Stimulated activated CD4-positive, alpha-beta T cell treated with anti-CD3 and anti-CD28 coated beads, TNF-alpha, amount 100 ng/mL, for 1 hour (primary cell): Measurements from ENCODE around the gene ZNF362.

Source experiments
- DNase-seq, 3 donors: peaks; one replicate each; pipeline ENCODE4 v3.0.0-alpha.2; 2020; ENCODE audit warnings: low read depth in 3 of 3, low spot score in 1 of 3

ZNF362 gene

DNA sequence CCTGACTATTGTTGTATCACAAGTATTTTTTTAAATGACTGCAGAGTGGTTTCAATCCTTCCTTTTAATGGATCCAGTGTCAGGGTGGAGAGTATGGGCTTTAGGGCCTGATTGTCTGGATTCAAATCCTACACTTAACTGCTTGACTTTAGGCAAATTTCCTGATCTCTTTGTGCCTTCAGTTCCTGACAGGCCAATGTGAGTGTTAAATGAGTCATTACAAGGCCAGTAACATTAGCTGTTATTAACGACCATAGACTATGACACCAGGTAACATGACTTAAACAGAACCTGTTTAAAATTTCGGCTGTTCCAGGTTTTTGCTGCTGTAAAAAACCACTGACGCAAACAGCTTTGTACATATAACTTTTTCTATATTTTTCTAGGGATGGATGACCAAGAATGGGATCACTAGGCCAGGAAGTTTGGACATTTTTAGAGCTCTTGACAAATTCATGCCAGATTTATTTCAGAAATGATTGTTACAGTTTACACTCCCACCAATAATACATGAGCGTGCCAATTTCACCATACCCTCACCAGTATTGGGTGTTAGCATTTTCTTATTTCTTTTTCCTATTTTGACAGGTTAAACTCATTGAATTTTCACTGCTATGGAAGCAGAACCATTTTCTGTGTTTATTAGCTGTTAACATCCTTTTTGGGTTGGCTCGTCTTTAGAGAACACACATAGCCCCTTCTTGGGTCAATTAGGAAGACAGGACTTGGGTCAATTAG lies 11.3 kb downstream of the ZNF362 start:
- no peak for DNase-seq

DNA sequence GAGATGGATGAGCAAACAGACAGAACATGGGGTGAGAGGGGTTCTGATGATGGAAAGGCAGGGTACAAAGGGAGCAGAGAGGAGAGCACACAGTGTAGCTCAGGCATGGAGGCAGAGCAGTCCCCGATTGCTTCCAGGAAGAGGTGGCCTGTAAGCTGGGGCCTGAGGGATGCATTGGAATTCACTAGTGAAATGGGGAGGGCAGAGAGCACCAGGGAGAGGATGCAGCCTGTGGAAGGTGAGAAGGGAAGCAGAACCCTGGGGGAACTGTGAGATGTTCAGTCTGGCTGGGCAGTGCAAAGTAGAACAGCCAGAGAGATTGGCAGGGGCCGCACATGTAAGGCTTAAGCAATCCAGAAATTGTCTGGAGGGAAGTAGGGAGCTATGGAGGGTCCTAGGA lies 12.2 kb downstream of the ZNF362 start:
- DNase-seq = no peak

DNA sequence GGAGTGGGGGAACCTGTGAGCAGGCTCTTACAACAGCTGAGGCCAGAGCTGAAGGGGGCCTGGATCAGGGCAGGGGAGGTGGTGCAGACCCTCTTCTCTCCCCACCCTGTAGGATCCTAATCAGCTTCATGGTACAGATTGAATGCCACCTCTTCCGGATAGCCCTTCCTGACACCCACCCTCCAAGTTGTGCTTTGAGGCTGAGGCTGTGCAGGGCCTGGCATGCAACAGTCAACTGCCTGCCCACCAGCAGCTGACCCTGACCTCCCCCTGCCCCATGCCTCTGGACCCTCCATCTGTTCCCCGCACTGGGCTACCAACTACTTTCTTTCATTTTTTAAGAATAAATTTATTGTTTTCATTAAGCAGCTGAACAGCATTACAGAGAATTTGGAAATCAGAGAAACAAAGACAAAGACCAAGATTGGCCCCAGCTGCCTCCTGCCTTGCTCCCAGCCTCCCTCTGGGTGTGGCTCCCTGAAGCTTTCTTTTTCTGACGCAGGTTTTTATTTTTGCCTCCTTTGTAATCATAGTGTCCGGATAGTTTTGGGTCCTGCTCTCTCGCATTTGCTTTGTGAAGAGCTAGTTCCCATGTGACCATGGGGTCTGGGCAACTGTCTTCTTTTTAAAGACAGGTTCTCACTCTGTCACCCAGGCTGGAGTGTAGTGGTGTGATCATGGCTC lies 12.8 kb downstream of the ZNF362 start:
- DNase-seq = no peak

DNA sequence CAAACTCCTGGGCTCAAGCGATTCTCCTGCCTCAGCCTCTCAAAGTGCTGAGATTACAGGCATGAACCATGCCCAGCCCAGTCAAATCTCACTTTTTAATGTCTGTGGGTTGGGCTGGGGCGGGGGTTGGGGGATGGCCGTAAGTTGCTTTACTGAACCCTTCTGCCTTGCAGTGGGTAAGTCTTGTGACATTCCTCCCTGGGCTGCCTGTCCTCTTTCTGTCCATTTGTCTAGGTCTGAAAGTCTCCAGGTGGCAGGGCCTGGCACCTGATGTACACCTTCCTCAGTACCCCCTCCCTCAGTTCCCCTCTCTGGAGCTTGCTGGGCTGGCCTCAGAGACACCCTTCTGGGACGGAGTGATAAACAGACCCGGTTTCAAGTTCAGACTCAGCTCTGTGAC lies 13.3 kb downstream of the ZNF362 start:
- no peak for DNase-seq

DNA sequence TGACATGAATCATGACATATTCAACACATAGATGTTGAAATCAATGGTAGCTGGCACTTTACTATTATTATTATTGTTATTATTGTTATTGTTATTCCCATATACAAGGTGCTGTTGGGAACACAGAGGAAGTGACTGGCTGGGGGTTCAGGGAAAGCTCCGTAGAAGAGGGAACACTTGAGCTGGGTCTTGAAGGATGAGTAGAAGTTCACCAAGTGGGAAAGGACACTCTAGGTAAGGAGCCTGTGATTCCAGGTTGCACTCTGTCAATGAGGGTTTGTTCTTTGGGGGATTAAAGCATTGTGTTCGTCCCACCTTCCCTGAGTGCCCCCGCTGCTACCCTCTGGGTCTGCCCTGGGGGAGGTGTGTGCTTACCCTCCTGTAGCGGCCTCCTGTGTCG lies 14.1 kb downstream of the ZNF362 start:
- no peak for DNase-seq

DNA sequence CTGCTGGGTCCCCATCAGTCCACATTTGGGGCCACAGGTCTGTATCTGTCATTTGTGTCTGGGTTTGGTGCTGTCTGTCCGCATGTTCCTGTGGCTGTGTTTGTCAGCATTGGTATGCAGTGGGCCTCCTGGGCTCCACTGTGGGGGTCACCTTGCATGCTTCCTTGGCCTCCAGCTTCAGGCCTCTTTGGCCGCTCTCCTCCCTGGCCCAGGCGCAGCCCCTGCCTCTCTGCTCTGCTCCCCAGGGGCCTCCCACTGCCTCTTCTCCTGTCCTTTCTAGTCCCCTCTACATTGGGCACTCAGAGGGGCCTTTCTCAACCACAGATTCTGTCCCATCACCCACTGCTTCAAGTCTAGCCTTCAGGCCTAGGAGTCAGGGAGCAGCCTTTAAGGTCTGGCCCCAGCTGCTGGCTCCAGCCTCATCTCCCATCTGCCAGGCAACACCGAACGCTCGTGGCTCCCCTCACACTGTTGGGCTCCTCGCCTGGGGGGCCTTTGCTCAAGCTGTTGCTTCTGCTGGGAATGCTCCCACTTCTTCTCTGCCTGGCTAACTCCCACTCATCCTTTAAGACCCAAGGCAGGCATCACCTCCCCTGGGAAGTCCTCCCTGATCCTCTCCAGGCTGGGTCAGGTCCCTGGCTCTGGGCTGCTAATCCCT lies 14.6 kb downstream of the ZNF362 start:
- no peak for DNase-seq

DNA sequence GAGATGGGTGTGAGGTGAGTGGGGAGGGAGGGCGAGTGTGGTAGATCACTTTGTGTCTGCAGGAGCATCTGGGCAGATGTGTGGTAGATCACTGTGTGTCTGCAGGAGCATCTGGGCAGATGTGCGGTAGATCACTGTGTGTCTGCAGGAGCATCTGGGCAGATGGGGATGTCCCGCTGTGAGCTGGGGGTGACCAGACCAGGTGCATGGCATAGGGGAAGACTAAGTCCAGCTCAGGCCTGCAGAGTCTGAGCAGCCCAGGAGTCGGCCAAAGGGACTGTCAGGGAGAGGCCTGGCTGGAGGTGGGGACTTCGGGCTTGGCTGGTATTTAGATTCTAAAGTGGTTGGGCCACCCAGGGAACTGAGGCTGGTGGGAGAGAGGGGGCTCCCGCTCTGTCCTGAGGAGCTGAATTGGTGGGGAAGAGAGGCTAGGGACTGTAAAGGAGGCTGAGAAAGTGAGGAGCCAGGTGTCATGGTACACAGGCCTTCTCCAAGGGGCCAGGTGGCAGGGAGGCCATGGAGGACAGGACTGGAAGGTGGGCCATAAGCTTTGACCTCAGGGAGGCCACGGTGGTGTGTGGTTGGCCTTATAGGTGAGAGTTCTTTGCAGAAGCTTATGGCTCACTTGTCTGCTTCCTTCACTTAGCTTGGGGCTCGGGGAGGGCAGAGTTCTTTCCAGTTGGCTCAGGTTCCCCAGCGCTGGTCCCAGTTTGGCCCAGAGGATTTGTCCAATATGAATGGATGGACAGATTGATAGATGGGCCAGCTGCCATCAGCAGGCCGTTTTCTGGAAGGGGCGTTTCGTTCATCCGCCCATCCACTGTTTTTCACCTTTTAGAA lies 15.6 kb downstream of the ZNF362 start:
- DNase-seq = no peak

DNA sequence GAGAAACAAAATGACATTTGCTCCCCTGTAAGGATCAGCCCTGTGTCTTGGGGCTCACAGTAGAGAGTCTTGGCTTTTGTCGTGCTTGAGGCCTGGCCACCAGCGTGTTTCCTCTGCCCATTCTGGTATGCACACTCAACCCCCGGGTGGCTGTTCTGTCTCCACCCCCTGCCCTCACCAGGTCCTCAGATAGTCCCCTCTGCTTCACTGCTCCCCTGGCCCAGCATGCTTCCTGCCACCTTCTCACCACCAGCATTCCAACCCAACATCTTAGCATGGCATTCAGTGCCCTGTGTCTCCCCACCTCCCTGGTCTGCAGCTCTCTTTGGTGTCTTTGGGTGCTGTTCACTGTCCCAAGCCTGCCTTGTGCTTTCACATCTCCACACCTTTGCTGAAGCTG lies 16.2 kb downstream of the ZNF362 start:
- DNase-seq = no peak

DNA sequence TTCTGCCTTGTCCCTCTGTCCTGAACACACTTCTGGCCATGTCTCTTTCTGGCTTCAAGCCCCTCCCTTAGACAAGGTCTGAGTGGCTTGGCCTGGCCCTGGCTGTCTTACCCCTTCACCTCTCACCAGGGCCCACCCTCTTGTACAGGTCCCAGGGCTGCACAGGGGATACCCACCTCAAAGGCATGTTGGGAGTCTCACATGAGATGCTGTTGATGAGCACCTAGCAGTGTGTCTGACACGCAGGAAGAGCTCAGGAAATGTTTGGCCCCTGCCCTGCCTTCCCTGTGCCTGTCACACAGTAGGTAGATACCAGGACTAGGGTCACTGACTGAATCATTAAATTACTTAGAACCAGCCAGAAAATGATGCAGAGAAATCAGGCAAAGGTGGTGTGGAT lies 16.6 kb downstream of the ZNF362 start:
- no peak for DNase-seq

DNA sequence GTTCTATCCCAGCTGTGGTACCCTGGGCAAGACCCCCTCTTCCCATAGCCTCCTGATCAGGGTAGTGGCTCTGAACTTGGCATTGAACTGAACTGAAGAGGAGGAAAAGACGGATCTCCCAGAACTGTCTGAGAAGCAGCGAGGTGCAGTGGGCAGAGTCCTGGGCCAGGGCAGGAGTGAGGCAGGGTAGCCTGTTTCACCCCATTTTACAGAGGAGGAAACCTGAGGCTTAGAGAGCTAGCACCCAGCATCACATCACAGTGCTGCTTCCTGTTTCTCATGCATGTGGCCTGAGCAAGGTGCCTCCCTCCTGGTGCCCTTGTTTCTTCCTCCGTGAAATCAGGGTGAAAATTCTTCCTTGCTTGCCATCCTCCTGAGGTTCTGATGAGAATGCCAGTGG lies 17.1 kb downstream of the ZNF362 start:
- no peak for DNase-seq

DNA sequence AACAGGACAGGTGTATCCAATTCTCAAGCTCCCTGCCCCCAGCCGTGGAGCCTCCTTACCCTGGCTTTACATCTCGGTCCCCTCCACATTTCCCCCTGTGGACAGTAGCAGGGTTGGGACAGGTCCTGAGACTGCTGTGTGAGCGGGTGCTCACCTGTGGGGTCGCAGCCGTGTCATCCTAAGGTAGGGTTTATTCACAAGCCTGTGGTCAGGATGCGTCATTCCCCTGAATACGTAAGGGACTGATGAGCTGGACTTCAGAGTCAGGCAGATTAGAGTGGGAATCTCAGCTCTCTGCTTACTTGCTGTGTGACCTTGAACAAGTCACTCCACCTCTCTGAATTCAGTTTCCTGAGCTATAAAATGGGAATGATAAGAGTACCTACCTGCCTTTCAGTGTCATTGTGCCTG lies 17.7 kb downstream of the ZNF362 start:
- DNase-seq = no peak

DNA sequence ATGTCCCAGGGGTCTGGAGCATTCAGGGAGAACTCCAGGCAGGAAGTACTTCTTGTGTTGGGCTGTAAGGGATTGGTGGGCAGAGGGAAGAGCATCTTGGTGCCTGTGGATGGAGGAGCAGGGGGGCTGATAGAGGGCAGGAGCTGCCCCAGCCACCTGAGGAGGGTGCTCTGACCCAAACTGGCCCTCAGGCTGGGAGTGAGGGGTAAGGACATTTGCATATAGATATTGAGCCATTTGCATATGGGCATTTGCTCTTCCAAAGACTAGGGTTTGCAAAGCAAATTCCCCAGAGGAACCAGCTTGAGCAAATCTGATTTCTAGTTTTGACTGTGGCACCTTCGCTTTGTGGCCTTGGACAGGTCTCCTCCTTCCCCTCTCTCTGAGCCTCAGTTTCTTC lies 18.2 kb downstream of the ZNF362 start:
- no peak for DNase-seq

DNA sequence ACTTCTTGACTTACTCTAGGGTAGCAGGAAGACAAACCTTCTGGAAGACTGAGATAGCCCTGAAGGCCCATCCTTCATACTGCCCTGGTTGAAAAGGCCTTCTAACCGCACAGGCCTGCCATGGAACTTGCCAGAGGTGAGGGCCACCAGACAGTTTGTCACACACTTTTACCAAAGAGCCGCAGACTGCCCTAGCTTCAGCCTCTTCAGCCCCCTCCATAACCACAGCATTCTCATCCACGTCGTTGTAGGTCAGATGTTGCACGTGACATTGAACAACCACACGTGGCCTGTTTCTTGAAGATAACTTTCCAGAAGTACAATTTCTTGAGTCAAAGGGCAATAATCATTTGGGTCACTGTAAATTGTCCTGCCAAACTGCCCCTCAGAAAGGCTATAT lies 18.9 kb downstream of the ZNF362 start:
- no peak for DNase-seq

DNA sequence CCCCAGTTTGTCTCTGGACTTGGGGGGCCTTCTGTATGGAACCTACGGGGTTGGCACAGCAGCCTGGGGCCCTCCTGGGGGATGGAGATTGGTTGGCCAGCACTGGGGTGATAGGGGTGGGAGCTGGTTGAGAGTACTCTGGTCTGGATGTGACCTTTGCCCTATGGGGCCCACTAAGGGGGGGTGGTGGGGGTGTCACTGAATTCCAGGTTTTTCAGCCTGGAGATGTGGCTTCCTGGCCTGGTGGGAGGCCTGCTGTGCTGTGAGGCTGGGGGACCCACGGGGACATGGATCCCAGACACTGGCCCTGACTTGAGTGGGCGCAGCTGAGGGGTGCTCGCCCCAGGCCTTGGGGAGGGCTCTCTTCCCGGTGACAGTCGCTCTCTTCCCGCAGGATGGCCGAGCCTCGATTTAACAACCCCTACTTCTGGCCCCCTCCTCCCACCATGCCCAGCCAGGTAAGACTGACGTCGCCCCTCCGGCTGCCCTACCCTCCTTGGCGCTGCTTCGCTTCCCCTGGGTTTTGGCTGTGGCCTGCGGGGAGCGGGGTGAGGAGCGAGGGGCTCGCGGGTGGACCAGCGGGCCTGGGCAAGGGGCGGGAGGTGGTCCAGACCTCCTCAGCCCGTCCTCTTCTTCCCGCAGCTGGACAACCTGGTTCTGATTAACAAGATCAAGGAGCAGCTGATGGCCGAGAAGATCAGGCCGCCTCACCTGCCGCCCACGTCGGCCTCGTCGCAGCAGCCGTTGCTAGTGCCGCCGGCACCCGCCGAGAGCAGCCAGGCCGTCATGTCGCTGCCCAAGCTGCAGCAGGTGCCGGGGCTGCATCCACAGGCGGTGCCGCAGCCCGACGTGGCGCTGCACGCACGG lies 19.6 kb downstream of the ZNF362 start:
- no peak for DNase-seq

DNA sequence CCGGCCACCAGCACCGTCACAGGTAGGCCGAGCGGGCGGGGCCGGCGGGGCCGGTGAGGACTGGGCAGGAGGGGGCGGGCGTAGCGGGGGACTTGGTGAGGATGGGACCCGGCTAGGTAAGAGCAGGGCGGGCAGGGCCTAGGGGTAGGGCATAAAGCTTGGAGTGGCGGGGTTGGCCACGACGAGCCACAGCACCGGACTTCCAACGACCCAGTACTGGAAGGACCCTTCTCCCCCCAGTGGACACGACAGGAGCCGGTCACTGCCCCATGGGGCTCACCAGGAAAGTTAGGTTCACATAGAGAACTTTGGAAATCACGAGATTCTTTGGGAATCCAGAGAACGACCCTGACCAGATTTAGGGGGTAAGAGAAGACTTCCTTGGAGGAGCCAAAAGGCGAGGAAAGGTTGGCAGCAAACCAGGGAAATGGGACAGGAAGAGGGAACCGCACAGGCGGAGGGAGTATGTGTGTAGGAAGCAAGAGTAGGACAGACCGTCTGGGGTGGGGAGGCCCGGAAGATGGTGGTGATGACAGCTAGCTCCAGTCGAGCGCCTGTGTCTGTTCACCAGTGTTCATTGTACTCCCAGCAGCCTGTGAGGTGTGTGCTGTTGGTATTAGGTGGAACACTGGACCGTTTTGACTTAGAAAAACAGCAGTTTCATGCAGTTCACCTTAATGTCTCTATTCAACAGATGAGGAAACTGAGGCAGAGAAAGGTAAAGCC lies 20.4 kb downstream of the ZNF362 start:
- DNase-seq = no peak

DNA sequence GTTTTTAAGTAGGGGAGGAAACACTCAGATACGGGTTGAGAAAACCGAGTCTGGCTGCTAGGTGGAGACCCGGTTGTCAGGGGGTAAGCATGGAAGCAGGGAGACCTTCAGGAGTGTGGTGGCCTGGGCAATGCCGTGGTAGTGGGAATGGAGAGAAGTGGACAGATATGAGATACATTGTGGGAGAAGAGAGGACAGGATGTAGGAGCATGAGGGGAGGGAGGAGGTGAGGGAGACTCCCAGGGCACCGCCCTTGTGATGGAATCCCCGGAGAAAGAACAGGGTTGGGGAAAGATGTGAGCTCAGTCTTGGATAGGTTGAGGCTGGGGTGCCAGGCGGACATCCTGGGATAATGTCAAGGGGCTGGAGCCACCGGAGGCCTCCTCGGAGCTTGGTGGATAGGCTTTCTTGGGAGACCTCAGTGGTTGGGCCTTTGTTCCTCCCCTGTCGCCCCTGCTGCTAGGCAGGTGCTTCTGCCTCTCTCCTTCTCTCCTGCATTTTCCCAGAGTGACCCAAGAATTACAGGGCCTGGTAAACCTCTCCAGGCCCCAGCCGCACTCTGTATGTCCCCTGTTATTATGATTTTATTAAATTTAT lies 21.3 kb downstream of the ZNF362 start:
- DNase-seq = no peak

DNA sequence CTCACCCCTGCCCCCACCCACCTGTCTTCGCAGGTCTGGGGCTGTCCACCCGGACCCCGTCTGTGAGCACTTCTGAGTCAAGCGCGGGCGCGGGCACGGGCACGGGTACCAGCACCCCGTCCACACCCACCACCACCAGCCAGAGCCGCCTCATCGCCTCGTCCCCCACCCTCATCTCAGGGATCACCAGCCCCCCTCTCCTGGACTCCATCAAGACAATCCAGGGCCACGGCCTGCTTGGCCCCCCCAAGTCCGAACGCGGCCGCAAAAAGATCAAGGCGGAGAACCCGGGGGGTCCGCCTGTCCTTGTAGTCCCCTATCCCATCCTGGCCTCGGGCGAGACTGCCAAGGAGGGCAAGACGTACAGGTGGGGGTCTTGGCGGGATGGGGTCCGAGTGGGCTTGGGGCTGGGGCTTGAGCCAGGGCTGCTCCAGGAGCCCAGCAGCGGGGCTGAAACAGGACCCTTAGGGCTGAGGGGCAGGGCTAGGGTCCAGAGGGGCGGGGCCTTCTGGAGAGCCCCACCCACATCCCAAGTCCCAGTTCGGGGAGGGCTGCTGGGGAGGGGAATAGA lies 23.9 kb downstream of the ZNF362 start:
- DNase-seq = no peak

DNA sequence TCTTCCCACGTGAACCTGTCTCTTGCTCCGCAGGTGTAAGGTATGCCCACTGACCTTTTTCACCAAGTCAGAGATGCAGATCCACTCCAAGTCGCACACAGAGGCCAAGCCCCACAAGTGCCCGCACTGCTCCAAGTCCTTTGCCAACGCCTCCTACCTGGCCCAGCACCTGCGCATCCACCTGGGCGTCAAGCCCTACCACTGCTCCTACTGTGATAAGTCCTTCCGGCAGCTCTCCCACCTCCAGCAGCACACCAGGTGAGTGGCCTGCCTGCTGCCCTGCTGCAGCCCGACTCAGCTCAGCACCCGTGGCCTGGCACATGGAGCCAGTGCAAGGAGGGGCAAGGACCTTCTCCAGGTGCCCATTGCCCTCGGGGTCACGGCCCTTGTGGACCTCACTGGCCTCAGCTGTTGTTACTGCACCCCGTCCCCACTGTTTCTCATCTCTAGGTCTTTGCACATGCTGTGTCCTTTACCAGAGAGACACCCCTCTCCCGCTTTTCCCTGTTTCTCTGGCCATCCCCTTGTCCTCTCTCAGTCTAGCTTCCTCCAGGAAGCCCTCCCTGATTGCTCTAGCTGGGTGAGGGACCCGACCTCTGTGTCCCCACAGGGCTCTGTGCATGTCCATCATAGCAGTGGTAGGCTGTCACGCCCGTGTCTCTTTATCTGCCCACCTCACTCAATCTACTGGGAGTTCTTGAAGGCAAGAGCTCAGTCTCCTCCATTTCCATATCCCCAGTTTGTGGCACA lies 25.4 kb downstream of the ZNF362 start:
- no peak for DNase-seq

DNA sequence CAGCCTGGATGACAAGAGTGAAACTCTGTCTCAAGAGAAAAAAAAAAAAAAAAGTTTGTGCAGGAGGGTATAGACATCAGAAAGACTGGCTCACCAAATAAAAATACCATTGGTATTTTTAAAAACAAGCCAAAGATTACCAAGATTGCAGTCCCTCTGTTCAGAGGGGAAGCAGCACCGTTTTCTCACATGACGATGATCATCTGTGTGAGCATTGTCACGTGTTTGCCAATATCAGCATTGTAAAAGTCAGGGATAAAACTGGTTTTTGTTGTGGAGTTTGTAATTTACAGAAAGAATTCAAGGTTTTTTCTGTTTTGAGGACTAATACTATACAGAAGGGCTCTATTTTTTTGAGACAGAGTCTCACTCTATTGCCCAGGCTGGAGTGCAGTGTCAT lies 26.5 kb downstream of the ZNF362 start:
- no peak for DNase-seq
